A549 (cell line): ENCODE measurements around the gene EDN2. TPM values are rescaled to one million over a fixed set of nuclear protein-coding genes. Genes with fewer than 3 reads are reported as not detected.

Experiments
- ATAC-seq, 2 experiments: fragments of 200-7000 bp in 1 of 2; fragments of >200 bp in 1 of 2; cut with Nextera tagmentation in 1 of 2; cut with Tn5 transposase in 1 of 2; 3 replicates each; pipeline versions ENCODE4 v1.8.0 to v1.9.1; 2018 to 2020; ENCODE audit warnings: mild to moderate bottlenecking in 1 of 2, moderate library complexity in 1 of 2
- CTCF ChIA-PET: fragments of 300-600 bp; sonication (Branson Sonifier 250); formaldehyde crosslinking; extraction: SDS; loops from one replicate; lab custom pipeline; 2021; ENCODE audit warnings: antibody characterized with exemption, inconsistent platforms; lab: Yijun Ruan, JAX
- POLR2A ChIA-PET: fragments of 350-600 bp; formaldehyde crosslinking; extraction: SDS; loops from one replicate; lab custom pipeline; 2021; ENCODE audit warnings: antibody characterized with exemption, inconsistent platforms; lab: Yijun Ruan, JAX
- DNase-seq, 2 experiments: peaks; one replicate each; pipeline versions ENCODE4 v3.0.0 to v3.0.0-alpha.2; 2011 to 2016; ENCODE audit warnings: low read depth in 1 of 2, low spot score in 1 of 2
- FAIRE-seq: peaks from 2 replicates; lab custom pipeline; 2011; peaks lifted over from hg19 to GRCh38; lab: Jason Lieb, UNC
- H3K27ac ChIP-seq, 2 experiments: fragments of >200 bp; sonication (Bioruptor Twin); formaldehyde crosslinking; 3 replicates each; pipeline ENCODE4 v1.5.1; 2016 to 2017
- H3K4me1 ChIP-seq: fragments of >200 bp; sonication (Bioruptor Twin); formaldehyde crosslinking; 3 replicates; pipeline ENCODE4 v1.6.1; 2016
- H3K4me2 ChIP-seq: fragments of >200 bp; sonication (Bioruptor Twin); formaldehyde crosslinking; 3 replicates; pipeline ENCODE4 v1.6.1; 2016
- H3K4me3 ChIP-seq: fragments of >200 bp; sonication (Bioruptor Twin); formaldehyde crosslinking; 3 replicates; pipeline ENCODE4 v1.5.1; 2016
- H3K9me3 ChIP-seq: fragments of >200 bp; sonication (Bioruptor Twin); formaldehyde crosslinking; 3 replicates; pipeline ENCODE4 v1.6.1; 2016
- CHD2 ChIP-seq: fragments of 150-350 bp; IDR thresholded peaks from 2 replicates; pipeline ENCODE4 v1.6.1; 2014; ENCODE audit warnings: low read length; ENCODE audit not compliant: partially characterized antibody
- EP300 ChIP-seq, 2 experiments: fragments of >200 bp; sonication (Bioruptor Twin); formaldehyde crosslinking; IDR thresholded peaks; 2 replicates in 1 of 2; 3 replicates in 1 of 2; pipeline ENCODE4 v1.6.1; 2016 to 2017
- FOSB ChIP-seq: fragments of 250-450 bp; sonication (Bioruptor Pico); IDR thresholded peaks from 2 replicates; pipeline ENCODE4 v1.5.0; 2020; ENCODE audit warnings: mild to moderate bottlenecking, moderate library complexity
- GATA3 ChIP-seq: IDR thresholded peaks from 2 replicates; pipeline ENCODE4 v1.6.1; 2012; ENCODE audit warnings: borderline replicate concordance
- HDAC2 ChIP-seq: fragments of 200-600 bp; sonication (generic); IDR thresholded peaks from 2 replicates; pipeline ENCODE4 v1.6.1; 2016
- HOXA7 ChIP-seq: fragments of 250-450 bp; sonication (Bioruptor Pico); IDR thresholded peaks from 2 replicates; pipeline ENCODE4 v1.5.0; 2020; ENCODE audit warnings: mild to moderate bottlenecking, moderate library complexity
- JUN ChIP-seq, 2 experiments: fragments of >200 bp; sonication (Bioruptor Twin); formaldehyde crosslinking; IDR thresholded peaks; 2 replicates in 1 of 2; 3 replicates in 1 of 2; pipeline ENCODE4 v1.6.1; 2016 to 2017
- KDM1A ChIP-seq: fragments of 200-600 bp; sonication (generic); IDR thresholded peaks from 2 replicates; pipeline ENCODE4 v1.6.1; 2016; ENCODE audit warnings: low read depth, mild to moderate bottlenecking
- KDM5A ChIP-seq: fragments of 200-600 bp; sonication (generic); IDR thresholded peaks from 2 replicates; pipeline ENCODE4 v1.6.1; 2016; ENCODE audit warnings: antibody characterized with exemption, mild to moderate bottlenecking
- MAZ ChIP-seq: fragments of 150-350 bp; IDR thresholded peaks from 2 replicates; pipeline ENCODE4 v1.6.1; 2014; ENCODE audit warnings: antibody characterized with exemption, low read depth, low read length, borderline replicate concordance
- MYC ChIP-seq: IDR thresholded peaks from 2 replicates; pipeline ENCODE4 v1.6.1; 2012; ENCODE audit warnings: mild to moderate bottlenecking, inconsistent platforms, low read length, improper control_type of control experiment, borderline replicate concordance
- NR3C1 ChIP-seq: fragments of >200 bp; sonication (Bioruptor Twin); formaldehyde crosslinking; IDR thresholded peaks from 3 replicates; pipeline ENCODE4 v1.6.1; 2017
- PHF8 ChIP-seq: fragments of 200-600 bp; sonication (generic); IDR thresholded peaks from 2 replicates; pipeline ENCODE4 v1.6.1; 2016; ENCODE audit warnings: low read depth, mild to moderate bottlenecking, antibody characterized with exemption, moderate library complexity, borderline replicate concordance
- POLR2A ChIP-seq: IDR thresholded peaks from 2 replicates; pipeline ENCODE4 v1.6.1; 2012; ENCODE audit warnings: mild to moderate bottlenecking, low read length
- POLR2AphosphoS2 ChIP-seq: conservative IDR thresholded peaks from 2 replicates; pipeline ENCODE4 v1.6.1; 2012; ENCODE audit warnings: low read length, improper control_type of control experiment, inconsistent platforms
- RARB ChIP-seq: fragments of 250-450 bp; sonication (Bioruptor Pico); IDR thresholded peaks from 2 replicates; pipeline ENCODE4 v1.8.0; 2021; ENCODE audit warnings: mild to moderate bottlenecking, moderate library complexity
- TFCP2L1 ChIP-seq: fragments of 250-450 bp; sonication (Bioruptor Pico); IDR thresholded peaks from 2 replicates; pipeline ENCODE4 v1.5.0; 2021; ENCODE audit warnings: mild to moderate bottlenecking
- ZC3H11A ChIP-seq: fragments of 450-650 bp; IDR thresholded peaks from 2 replicates; pipeline ENCODE4 v1.6.1; 2014; ENCODE audit warnings: antibody characterized with exemption, mild to moderate bottlenecking
- ZNF302 ChIP-seq: fragments of 250-450 bp; sonication (Bioruptor Pico); IDR thresholded peaks from 2 replicates; pipeline ENCODE4 v1.9.0; 2021; ENCODE audit warnings: inconsistent platforms, mild to moderate bottlenecking, moderate library complexity
- ZSCAN20 ChIP-seq: fragments of 250-450 bp; sonication (Bioruptor Pico); IDR thresholded peaks from 2 replicates; pipeline ENCODE4 v1.8.0; 2022; ENCODE audit warnings: mild to moderate bottlenecking, moderate library complexity
- WGBS: methylation state at CpG from one replicate; pipeline ENCODE4 v1.1.6; 2017; ENCODE audit errors: missing lambda C conversion rate; 5-methylcytosine and 5-hydroxymethylcytosine counted together
- polyA plus RNA-seq, 4 experiments: library from polyadenylated mRNA; depleted of rRNA in 3 of 4; stranded (reverse); fragments of >200 nt; fragmentation: RNase III in 1 of 4; extraction: RNeasy Plus Mini Kit Qiagen cat#74134 plus additional on column Dnase treatment in 1 of 4; gene quantifications; 2 replicates in 3 of 4; 3 replicates in 1 of 4; pipeline ENCODE4 v1.2.3, GENCODE V29; 2011 to 2017
- TF ChIP-seq, protein P1 (sequence below): fragments of 200-600 bp; sonication (generic); IDR thresholded peaks from 2 replicates; pipeline ENCODE4 v1.6.1; 2016; ENCODE audit warnings: antibody characterized with exemption, mild to moderate bottlenecking, moderate library complexity
- TF ChIP-seq, protein P2 (sequence below): fragments of 450-650 bp; IDR thresholded peaks from 2 replicates; pipeline ENCODE4 v1.6.1; 2014; ENCODE audit warnings: antibody characterized with exemption
- TF ChIP-seq, protein P3 (sequence below): IDR thresholded peaks from 2 replicates; pipeline ENCODE4 v1.6.1; 2012
- TF ChIP-seq, protein P4 (sequence below): fragments of >200 bp; sonication (Bioruptor Twin); formaldehyde crosslinking; IDR thresholded peaks from 3 replicates; pipeline ENCODE4 v1.6.1; 2016
- TF ChIP-seq, protein P5 (sequence below): IDR thresholded peaks from 2 replicates; pipeline ENCODE4 v1.6.1; 2012

Gene EDN2
- polyA plus RNA-seq, 2 of the 4 experiments (the other 2 are of a cell fraction) = 1.2 to 3.2 TPM

DNA sequence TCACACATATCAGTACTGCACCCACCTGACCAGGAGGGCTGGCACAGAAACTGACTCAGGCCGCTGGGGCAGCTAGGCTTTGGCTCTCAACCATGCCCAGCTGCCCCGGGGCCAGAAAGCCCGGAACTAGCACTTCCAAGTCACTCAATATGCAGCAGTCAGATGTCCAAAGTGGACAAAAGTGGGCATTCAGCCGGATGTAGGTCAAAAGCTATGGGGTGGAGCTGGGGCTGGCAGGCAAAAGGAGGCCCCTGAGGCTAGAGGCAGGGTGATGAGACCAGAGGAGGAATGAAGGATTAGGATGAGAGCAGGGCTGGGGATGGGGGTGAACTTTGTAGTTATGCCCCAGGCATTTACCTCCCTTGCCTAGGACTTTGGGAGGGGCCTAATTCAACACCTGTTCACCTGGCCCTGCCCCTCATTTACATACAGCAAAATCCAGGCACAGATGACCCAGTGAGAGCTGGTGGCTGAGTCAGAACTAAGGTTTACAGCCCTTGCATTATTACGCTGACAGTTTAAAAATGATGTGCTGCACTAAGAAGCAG is 30.7 kb upstream of the EDN2 start:
- TF ChIP-seq KDM5A (no peak), HOXA7 (CRISPR knock-in tag) (no peak), RARB (CRISPR knock-in tag) (no peak), NR3C1 (no peak), JUN (IDR thresholded peaks at IDR 0.05) (no peak), ZSCAN20 (no peak), HDAC2 (no peak)
- TF ChIP-seq, protein P1, sequence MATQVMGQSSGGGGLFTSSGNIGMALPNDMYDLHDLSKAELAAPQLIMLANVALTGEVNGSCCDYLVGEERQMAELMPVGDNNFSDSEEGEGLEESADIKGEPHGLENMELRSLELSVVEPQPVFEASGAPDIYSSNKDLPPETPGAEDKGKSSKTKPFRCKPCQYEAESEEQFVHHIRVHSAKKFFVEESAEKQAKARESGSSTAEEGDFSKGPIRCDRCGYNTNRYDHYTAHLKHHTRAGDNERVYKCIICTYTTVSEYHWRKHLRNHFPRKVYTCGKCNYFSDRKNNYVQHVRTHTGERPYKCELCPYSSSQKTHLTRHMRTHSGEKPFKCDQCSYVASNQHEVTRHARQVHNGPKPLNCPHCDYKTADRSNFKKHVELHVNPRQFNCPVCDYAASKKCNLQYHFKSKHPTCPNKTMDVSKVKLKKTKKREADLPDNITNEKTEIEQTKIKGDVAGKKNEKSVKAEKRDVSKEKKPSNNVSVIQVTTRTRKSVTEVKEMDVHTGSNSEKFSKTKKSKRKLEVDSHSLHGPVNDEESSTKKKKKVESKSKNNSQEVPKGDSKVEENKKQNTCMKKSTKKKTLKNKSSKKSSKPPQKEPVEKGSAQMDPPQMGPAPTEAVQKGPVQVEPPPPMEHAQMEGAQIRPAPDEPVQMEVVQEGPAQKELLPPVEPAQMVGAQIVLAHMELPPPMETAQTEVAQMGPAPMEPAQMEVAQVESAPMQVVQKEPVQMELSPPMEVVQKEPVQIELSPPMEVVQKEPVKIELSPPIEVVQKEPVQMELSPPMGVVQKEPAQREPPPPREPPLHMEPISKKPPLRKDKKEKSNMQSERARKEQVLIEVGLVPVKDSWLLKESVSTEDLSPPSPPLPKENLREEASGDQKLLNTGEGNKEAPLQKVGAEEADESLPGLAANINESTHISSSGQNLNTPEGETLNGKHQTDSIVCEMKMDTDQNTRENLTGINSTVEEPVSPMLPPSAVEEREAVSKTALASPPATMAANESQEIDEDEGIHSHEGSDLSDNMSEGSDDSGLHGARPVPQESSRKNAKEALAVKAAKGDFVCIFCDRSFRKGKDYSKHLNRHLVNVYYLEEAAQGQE = no peak
- TF ChIP-seq, protein P2, sequence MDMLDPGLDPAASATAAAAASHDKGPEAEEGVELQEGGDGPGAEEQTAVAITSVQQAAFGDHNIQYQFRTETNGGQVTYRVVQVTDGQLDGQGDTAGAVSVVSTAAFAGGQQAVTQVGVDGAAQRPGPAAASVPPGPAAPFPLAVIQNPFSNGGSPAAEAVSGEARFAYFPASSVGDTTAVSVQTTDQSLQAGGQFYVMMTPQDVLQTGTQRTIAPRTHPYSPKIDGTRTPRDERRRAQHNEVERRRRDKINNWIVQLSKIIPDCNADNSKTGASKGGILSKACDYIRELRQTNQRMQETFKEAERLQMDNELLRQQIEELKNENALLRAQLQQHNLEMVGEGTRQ = no peak
- TF ChIP-seq, protein P3, sequence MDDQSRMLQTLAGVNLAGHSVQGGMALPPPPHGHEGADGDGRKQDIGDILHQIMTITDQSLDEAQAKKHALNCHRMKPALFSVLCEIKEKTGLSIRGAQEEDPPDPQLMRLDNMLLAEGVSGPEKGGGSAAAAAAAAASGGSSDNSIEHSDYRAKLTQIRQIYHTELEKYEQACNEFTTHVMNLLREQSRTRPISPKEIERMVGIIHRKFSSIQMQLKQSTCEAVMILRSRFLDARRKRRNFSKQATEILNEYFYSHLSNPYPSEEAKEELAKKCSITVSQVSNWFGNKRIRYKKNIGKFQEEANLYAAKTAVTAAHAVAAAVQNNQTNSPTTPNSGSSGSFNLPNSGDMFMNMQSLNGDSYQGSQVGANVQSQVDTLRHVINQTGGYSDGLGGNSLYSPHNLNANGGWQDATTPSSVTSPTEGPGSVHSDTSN = no peak
- Histone ChIP-seq H3K9me3 (no peaks in the 10 kb centered on the region), H3K4me3 (no peak overlapping the region), H3K4me2 (no peak overlapping the region; the same call in 2 of the 3 replicates), H3K27ac (no peak overlapping the region), H3K4me1 (peaks cover 12% of the 10 kb centered on the region)
- DNase-seq (no peak), FAIRE-seq (no peak), ATAC-seq (no peak)
- ChIA-PET POLR2A (no interaction called here), CTCF (interaction anchor here (0.7 to 5.8 kb wide), 22 partner anchors 8 to 642 kb away, joined by 3 to 32 read pairs (median 5); partner anchors contain the start of gene EDN2)
- 75% methylated on average over 3 of the region's 5 CpGs for WGBS

DNA sequence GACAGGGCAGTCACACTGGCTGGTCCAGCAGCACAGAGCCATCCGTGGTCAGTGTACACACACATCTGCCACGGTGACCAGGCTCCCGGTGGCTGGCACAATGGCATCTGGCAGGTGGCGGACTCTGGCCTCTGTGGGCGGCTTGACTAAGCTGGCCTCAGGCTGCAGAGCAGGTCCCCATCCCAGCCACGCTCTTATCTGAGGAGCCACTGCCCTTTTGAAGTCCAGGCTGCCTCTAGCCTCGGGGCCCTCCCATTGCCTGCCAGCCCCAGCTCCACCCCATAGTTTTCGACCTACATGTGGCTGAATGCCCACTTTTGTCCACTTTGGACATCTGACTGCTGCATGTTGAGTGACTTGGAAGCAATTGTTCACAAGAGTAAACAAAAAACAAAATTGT is 29.9 kb upstream of the EDN2 start:
- H3K9me3 ChIP-seq = no peaks in the 10 kb centered on the region
- POLR2A ChIA-PET = no interaction called here
- WGBS = 80% methylated on average over 7 of the region's 8 CpGs
- TF ChIP-seq FOSB (CRISPR knock-in tag) = no peak
- no peak for TF ChIP-seq GATA3
- no peak for TF ChIP-seq KDM1A
- TF ChIP-seq POLR2AphosphoS2 = no peak
- TF ChIP-seq ZC3H11A = no peak
- TF ChIP-seq, all 56 proteins: peak for 0
- CTCF ChIA-PET = interaction anchor here (1.0 to 5.8 kb wide), 4 partner anchors 13 to 39 kb away, joined by 5 to 32 read pairs (median 18); no protein-coding TSS in a partner anchor
- H3K4me2 ChIP-seq = no peak overlapping the region
- FAIRE-seq = no peak
- no peak overlapping the region for H3K4me3 ChIP-seq
- ATAC-seq = no peak
- peaks cover 12% of the 10 kb centered on the region for H3K4me1 ChIP-seq
- DNase-seq = no peak
- no peak overlapping the region for H3K27ac ChIP-seq

DNA sequence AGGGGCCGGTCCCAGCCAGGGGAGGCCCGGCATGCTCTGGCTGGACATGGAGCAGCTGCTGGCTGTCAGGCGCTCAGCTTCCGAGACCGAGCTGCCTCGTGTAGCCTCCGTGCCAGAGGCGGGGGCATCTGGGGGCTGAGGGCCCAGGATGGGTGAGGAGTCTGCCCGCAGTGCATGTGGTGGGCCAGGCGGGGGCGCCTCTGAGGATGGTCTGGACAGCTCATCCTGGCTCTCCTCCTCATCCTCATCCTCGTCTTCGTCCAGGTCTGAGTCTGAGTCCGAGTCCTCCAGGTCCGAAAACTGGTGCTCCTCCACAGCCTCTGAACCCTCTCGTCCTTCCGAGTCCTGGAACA is 28.9 kb upstream of the EDN2 start:
- Histone ChIP-seq H3K9me3 (no peaks in the 10 kb centered on the region), H3K4me3 (no peak overlapping the region), H3K27ac (no peak overlapping the region)
- CTCF ChIA-PET = interaction anchor here (1.1 to 5.8 kb wide), 4 partner anchors 11 to 31 kb away, joined by 4 to 32 read pairs (median 8); no protein-coding TSS in a partner anchor
- FAIRE-seq = no peak
- TF ChIP-seq PHF8 (no peak), ZNF302 (no peak), TFCP2L1 (CRISPR knock-in tag) (no peak), POLR2A (no peak), MYC (no peak), ZC3H11A (no peak), CHD2 (no peak), EP300 (IDR thresholded peaks at IDR 0.05) (no peak), ZSCAN20 (no peak), MAZ (no peak)
- TF ChIP-seq, protein P4, sequence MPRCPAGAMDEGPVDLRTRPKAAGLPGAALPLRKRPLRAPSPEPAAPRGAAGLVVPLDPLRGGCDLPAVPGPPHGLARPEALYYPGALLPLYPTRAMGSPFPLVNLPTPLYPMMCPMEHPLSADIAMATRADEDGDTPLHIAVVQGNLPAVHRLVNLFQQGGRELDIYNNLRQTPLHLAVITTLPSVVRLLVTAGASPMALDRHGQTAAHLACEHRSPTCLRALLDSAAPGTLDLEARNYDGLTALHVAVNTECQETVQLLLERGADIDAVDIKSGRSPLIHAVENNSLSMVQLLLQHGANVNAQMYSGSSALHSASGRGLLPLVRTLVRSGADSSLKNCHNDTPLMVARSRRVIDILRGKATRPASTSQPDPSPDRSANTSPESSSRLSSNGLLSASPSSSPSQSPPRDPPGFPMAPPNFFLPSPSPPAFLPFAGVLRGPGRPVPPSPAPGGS = no peak
- TF ChIP-seq, protein P5, sequence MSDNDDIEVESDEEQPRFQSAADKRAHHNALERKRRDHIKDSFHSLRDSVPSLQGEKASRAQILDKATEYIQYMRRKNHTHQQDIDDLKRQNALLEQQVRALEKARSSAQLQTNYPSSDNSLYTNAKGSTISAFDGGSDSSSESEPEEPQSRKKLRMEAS = no peak
- TF ChIP-seq, all 56 proteins: peak for 0
- POLR2A ChIA-PET = no interaction called here
- Histone ChIP-seq H3K4me1 (peaks cover 12% of the 10 kb centered on the region), H3K4me2 (no peak overlapping the region)
- WGBS = 60% methylated on average over 8 of the region's 17 CpGs
- no peak for ATAC-seq
- DNase-seq = no peak
